ENCODE results near the gene ETV4.

The ETV4 gene

DNA sequence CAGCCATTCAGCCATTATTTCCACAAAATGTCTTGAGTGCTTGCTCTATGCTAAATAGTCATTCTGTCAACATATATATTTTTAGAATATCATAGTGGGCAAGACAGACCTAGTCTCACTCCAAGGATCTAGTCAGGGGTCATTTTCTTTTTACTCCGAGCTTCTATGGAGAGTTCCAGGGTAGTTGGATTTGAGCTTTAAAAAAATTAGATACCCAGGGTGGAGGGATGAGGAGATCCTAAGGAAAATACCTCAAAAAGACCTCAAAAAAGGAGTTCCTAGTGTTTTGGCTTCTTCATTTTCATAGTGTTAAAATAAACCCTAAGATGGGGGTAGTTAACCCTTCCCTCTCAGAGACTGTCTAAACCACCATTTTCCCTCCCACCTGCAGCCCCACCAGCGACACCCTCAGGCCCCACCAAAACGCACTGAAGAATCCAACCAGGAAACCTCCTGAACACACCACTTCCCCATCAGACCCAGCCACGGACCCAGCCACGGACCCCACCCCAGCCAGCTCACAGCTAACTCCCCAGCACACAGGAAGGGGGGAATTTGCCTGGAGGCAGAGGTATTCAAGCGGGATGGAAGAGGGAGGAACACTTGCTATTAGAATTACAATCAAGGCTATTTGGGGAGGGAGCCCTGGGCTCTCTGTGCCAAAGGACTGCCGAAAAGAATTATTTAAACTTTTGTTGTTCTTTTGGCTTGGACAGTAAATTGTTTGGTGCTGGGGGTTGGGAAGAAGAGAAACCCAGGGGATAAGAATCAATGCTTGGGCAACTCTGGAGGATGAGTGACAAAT lies 2.2 kb downstream of the ETV4 start:
- no peaks in the 10 kb centered on the region for H3K9me3 ChIP-seq (ENCODE audit: insufficient read depth, low read length)
- no peak overlapping the region for H3K9ac ChIP-seq (ENCODE audit: low read length)
- H3K79me2 ChIP-seq (ENCODE audit: insufficient read depth, low read length) = no peaks in the 10 kb centered on the region
- no peak overlapping the region for H2AFZ ChIP-seq (ENCODE audit: low read depth, low read length, severe bottlenecking)
- H3K4me3 ChIP-seq (ENCODE audit: insufficient read depth, low read length, poor library complexity, severe bottlenecking) = no peak overlapping the region
- no peaks in the 10 kb centered on the region for H3F3A ChIP-seq (ENCODE audit: insufficient read depth)
- H3K27me3 ChIP-seq (ENCODE audit: low read length) = no peaks in the 10 kb centered on the region
- H3K27ac ChIP-seq (ENCODE audit: low read depth, low read length) = no peak overlapping the region
- no peaks in the 10 kb centered on the region for H4K20me1 ChIP-seq (ENCODE audit: low read depth, low read length)
- TF ChIP-seq, protein P1, sequence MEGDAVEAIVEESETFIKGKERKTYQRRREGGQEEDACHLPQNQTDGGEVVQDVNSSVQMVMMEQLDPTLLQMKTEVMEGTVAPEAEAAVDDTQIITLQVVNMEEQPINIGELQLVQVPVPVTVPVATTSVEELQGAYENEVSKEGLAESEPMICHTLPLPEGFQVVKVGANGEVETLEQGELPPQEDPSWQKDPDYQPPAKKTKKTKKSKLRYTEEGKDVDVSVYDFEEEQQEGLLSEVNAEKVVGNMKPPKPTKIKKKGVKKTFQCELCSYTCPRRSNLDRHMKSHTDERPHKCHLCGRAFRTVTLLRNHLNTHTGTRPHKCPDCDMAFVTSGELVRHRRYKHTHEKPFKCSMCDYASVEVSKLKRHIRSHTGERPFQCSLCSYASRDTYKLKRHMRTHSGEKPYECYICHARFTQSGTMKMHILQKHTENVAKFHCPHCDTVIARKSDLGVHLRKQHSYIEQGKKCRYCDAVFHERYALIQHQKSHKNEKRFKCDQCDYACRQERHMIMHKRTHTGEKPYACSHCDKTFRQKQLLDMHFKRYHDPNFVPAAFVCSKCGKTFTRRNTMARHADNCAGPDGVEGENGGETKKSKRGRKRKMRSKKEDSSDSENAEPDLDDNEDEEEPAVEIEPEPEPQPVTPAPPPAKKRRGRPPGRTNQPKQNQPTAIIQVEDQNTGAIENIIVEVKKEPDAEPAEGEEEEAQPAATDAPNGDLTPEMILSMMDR (IDR thresholded peaks at IDR 0.05; ENCODE audit: insufficient read depth, low read length, poor library complexity, severe bottlenecking) = no peak
- no peak for TF ChIP-seq EZH2phosphoT487 (conservative IDR thresholded peaks at IDR 0.05; ENCODE audit: low read length)
- H3K4me2 ChIP-seq (ENCODE audit: low read depth, low read length, poor library complexity, severe bottlenecking) = no peak overlapping the region
- no peaks in the 10 kb centered on the region for H3K36me3 ChIP-seq (ENCODE audit: low read length)
- no peaks in the 10 kb centered on the region for H3K9me2 ChIP-seq (replicated peaks; ENCODE audit: insufficient read depth, low read length)

DNA sequence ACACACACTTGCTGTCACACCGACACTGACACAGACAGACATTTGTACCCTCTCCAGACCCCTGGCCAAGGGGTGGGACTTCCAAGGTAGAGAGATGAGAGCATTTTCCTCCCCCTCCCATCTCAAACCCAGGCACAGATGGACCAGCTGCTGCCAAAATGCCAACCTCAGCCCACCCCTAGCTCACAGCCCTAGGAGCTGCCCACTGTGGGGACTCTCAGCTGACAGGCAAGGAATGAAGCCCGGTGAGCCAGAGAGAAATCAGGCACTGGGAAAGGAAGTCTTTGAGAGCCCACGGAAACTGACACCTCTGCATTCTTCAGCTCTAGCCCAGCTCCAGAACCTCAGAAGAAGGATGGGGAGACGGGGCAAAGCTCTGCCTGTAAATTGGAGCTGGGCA lies 2.8 kb downstream of the ETV4 start:
- Histone ChIP-seq H3K79me2 (ENCODE audit: insufficient read depth, low read length) (no peaks in the 10 kb centered on the region), H2AFZ (ENCODE audit: low read depth, low read length, severe bottlenecking) (no peak overlapping the region), H3K9ac (ENCODE audit: low read length) (no peak overlapping the region), H3K27ac (ENCODE audit: low read depth, low read length) (no peak overlapping the region), H3K27me3 (ENCODE audit: low read length) (no peaks in the 10 kb centered on the region), H3K36me3 (ENCODE audit: low read length) (no peaks in the 10 kb centered on the region), H4K20me1 (ENCODE audit: low read depth, low read length) (no peaks in the 10 kb centered on the region), H3K4me2 (ENCODE audit: low read depth, low read length, poor library complexity, severe bottlenecking) (no peak overlapping the region), H3K9me2 (replicated peaks; ENCODE audit: insufficient read depth, low read length) (no peaks in the 10 kb centered on the region), H3F3A (ENCODE audit: insufficient read depth) (no peaks in the 10 kb centered on the region), H3K9me3 (ENCODE audit: insufficient read depth, low read length) (no peaks in the 10 kb centered on the region), H3K4me3 (ENCODE audit: insufficient read depth, low read length, poor library complexity, severe bottlenecking) (no peak overlapping the region)
- TF ChIP-seq, protein P1 (IDR thresholded peaks at IDR 0.05; ENCODE audit: insufficient read depth, low read length, poor library complexity, severe bottlenecking) = no peak
- no peak for TF ChIP-seq EZH2phosphoT487 (conservative IDR thresholded peaks at IDR 0.05; ENCODE audit: low read length)

DNA sequence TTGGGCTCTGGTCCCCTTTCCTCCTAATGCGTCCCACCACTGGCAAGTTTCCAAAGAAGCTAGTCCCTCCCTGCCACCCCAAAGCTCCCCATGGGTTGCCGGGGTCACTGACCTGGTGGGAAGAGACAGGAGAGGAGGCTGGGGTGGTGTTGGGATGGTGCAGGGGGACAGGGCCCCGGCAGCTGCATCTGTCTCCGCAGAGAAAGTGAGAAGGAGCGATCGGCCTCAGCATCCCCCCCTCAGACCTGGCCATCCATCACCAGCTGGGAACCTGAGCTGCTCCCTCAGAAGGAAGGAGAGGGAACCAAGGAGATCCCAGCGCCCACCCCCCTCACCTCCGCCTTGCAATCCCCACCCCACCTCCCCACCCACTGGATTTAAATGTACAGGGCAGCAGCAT lies 3.3 kb downstream of the ETV4 start:
- Histone ChIP-seq H3K9me3 (ENCODE audit: insufficient read depth, low read length) (no peaks in the 10 kb centered on the region), H3K4me2 (ENCODE audit: low read depth, low read length, poor library complexity, severe bottlenecking) (no peak overlapping the region), H3K4me3 (ENCODE audit: insufficient read depth, low read length, poor library complexity, severe bottlenecking) (no peak overlapping the region), H3K36me3 (ENCODE audit: low read length) (no peaks in the 10 kb centered on the region), H3K9me2 (replicated peaks; ENCODE audit: insufficient read depth, low read length) (no peaks in the 10 kb centered on the region), H3F3A (ENCODE audit: insufficient read depth) (no peaks in the 10 kb centered on the region), H3K79me2 (ENCODE audit: insufficient read depth, low read length) (no peaks in the 10 kb centered on the region), H4K20me1 (ENCODE audit: low read depth, low read length) (no peaks in the 10 kb centered on the region), H3K9ac (ENCODE audit: low read length) (no peak overlapping the region), H3K27ac (ENCODE audit: low read depth, low read length) (no peak overlapping the region), H2AFZ (ENCODE audit: low read depth, low read length, severe bottlenecking) (no peak overlapping the region), H3K27me3 (ENCODE audit: low read length) (no peaks in the 10 kb centered on the region)
- no peak for TF ChIP-seq EZH2phosphoT487 (conservative IDR thresholded peaks at IDR 0.05; ENCODE audit: low read length)
- TF ChIP-seq, protein P1 (IDR thresholded peaks at IDR 0.05; ENCODE audit: insufficient read depth, low read length, poor library complexity, severe bottlenecking) = no peak

All from SU-DHL-6 (cell line).